B cell (primary cell): Measurements from ENCODE around the gene CNTN4. TPM values are rescaled to one million over a fixed set of nuclear protein-coding genes. Genes with fewer than 3 reads are reported as not detected.

Source experiments
- ATAC-seq: fragments of 200-7000 bp; cut with Tn5 transposase; one replicate; pipeline ENCODE4 v1.10.0; 2021; ENCODE audit warnings: low read depth, mild to moderate bottlenecking, moderate number of reproducible peaks, moderate library complexity
- CTCF ChIA-PET: fragments of 350-600 bp; sonication (Branson Sonifier 250); formaldehyde crosslinking; loops from one replicate; lab custom pipeline; 2021; ENCODE audit warnings: antibody characterized with exemption, inconsistent platforms; lab: Charles Lee
- POLR2A ChIA-PET: fragments of 350-600 bp; sonication (Branson Sonifier 250); formaldehyde crosslinking; loops from one replicate; lab custom pipeline; 2021; ENCODE audit warnings: antibody characterized with exemption; lab: Charles Lee
- DNase-seq: peaks from one replicate; pipeline ENCODE4 v3.0.0; 2013
- H2AFZ ChIP-seq: 2 replicates; pipeline ENCODE4 v1.6.1; 2012; ENCODE audit warnings: mild to moderate bottlenecking, low read depth, low read length; ENCODE audit not compliant: insufficient read depth, poor library complexity, severe bottlenecking
- H3K27ac ChIP-seq, 2 donors: 1 replicate in 1 of 2; 2 replicates in 1 of 2; pipeline ENCODE4 v1.5.1; 2012 to 2013; ENCODE audit warnings: low read length in 2 of 2, mild to moderate bottlenecking in 2 of 2, moderate library complexity in 1 of 2
- H3K27me3 ChIP-seq, 4 experiments: fragments of 200-600 bp in 1 of 4; sonication (generic) in 1 of 4; replicated peaks in 1 of 4; 1 replicate in 2 of 4; 2 replicates in 2 of 4; pipeline versions ENCODE4 v1.6.1 to v1.7.0; 2013 to 2016; ENCODE audit warnings: low read length in 3 of 4, mild to moderate bottlenecking in 2 of 4, mixed read lengths in 1 of 4, moderate library complexity in 1 of 4; ENCODE audit not compliant: insufficient read depth in 4 of 4, control insufficient read depth in 3 of 4; ENCODE audit errors: control extremely low read depth in 1 of 4
- H3K36me3 ChIP-seq, 2 experiments: replicated peaks in 1 of 2; 1 replicate in 1 of 2; 2 replicates in 1 of 2; pipeline versions ENCODE4 v1.6.1 to v1.7.1; 2013; ENCODE audit warnings: low read length in 1 of 2; ENCODE audit not compliant: insufficient read depth in 2 of 2, control insufficient read depth in 1 of 2; ENCODE audit errors: control extremely low read depth in 1 of 2, extremely low read depth in 1 of 2
- H3K4me1 ChIP-seq, 2 donors: fragments of 200-600 bp in 1 of 2; sonication (generic) in 1 of 2; 1 replicate in 1 of 2; 2 replicates in 1 of 2; pipeline versions ENCODE4 v1.5.1 to v1.6.1; 2013 to 2017; ENCODE audit warnings: low read length in 2 of 2; ENCODE audit not compliant: control insufficient read depth in 2 of 2, insufficient read depth in 2 of 2
- H3K4me2 ChIP-seq: replicated peaks from 2 replicates; pipeline ENCODE3; 2012; ENCODE audit warnings: mild to moderate bottlenecking, low read depth, low read length; ENCODE audit not compliant: poor library complexity, severe bottlenecking
- H3K4me3 ChIP-seq, 5 experiments: fragments of 200-600 bp in 1 of 5; sonication (generic) in 1 of 5; 1 replicate in 3 of 5; 2 replicates in 2 of 5; pipeline versions ENCODE4 v1.5.1 to v1.7.0; 2011 to 2016; ENCODE audit warnings: low read length in 4 of 5, mild to moderate bottlenecking in 4 of 5, low read depth in 2 of 5, control low read depth in 1 of 5, moderate library complexity in 1 of 5; ENCODE audit not compliant: insufficient read depth in 1 of 5; ENCODE audit errors: control extremely low read depth in 1 of 5, extremely low read depth in 1 of 5
- H3K79me2 ChIP-seq: fragments of 200-600 bp; sonication (generic); one replicate; pipeline ENCODE4 v1.6.0; 2016; ENCODE audit warnings: low read length; ENCODE audit not compliant: control insufficient read depth, insufficient read depth
- H3K9ac ChIP-seq: fragments of 200-600 bp; sonication (generic); 2 replicates; pipeline ENCODE4 v1.6.1; 2017; ENCODE audit warnings: mild to moderate bottlenecking, low read length, moderate library complexity
- H3K9me3 ChIP-seq, 3 donors: one replicate each; pipeline versions ENCODE4 v1.6.1 to v1.7.1; 2013; ENCODE audit warnings: low read length in 2 of 3; ENCODE audit not compliant: control insufficient read depth in 2 of 3, insufficient read depth in 1 of 3; ENCODE audit errors: control extremely low read depth in 1 of 3
- H4K20me1 ChIP-seq: 2 replicates; pipeline ENCODE4 v1.6.0; 2012; ENCODE audit warnings: mild to moderate bottlenecking, low read length; ENCODE audit not compliant: insufficient read depth, control insufficient read depth, poor library complexity, severe bottlenecking
- H3K27ac Mint-ChIP-seq: one replicate; pipeline ENCODE4 v1.8.0; 2021; ENCODE audit warnings: mixed read lengths
- H3K27me3 Mint-ChIP-seq: one replicate; pipeline ENCODE4 v1.8.0; 2021; ENCODE audit warnings: mixed read lengths
- H3K4me1 Mint-ChIP-seq: one replicate; pipeline ENCODE4 v1.8.0; 2021; ENCODE audit warnings: mixed read lengths
- H3K4me3 Mint-ChIP-seq: one replicate; pipeline ENCODE4 v1.8.0; 2021; ENCODE audit warnings: mixed read lengths
- H3K9me3 Mint-ChIP-seq: one replicate; pipeline ENCODE4 v1.8.0; 2022; ENCODE audit warnings: mixed read lengths; ENCODE audit not compliant: insufficient read depth
- EZH2 ChIP-seq: IDR thresholded peaks from 2 replicates; pipeline ENCODE4 v1.6.1; 2012; ENCODE audit warnings: borderline replicate concordance, low read depth, mild to moderate bottlenecking, moderate library complexity, low read length; ENCODE audit not compliant: insufficient read depth, poor library complexity, severe bottlenecking
- WGBS: methylation state at CpG from one replicate; pipeline ENCODE4 v1.1.5; 2013; ENCODE audit warnings: missing lambda C conversion rate; ENCODE audit not compliant: insufficient coverage; 5-methylcytosine and 5-hydroxymethylcytosine counted together
- intact Hi-C: fragments of 100-400 bp; cut with micrococcal nuclease; formaldehyde crosslinking; loops from one replicate; pipeline ENCODE4 v1.10.0; 2022
- polyA plus RNA-seq: library from polyadenylated mRNA; depleted of rRNA; stranded (reverse); fragments of >200 nt; gene quantifications from 2 replicates; pipeline ENCODE4 v1.2.3, GENCODE V29; 2012
- total RNA-seq, 2 donors: library from RNA; stranded (reverse); fragments of 120-200 nt in 1 of 2; gene quantifications; 1 replicate in 1 of 2; 2 replicates in 1 of 2; pipeline versions ENCODE4 v1.2.3 to v1.2.4, GENCODE V29; 2013 to 2022
- TF ChIP-seq, protein P1 (sequence below): fragments of 200-600 bp; IDR thresholded peaks from one replicate; pipeline ENCODE4 v1.8.0; 2022; ENCODE audit warnings: antibody characterized with exemption, mild to moderate bottlenecking

CNTN4 gene
- total and polyA plus RNA-seq, 2 donors (not counting 1 experiment from before 2014, with no cell fraction given): 0.05 TPM; not detected in 1

- Histone ChIP-seq H2AFZ (no peak overlapping the region), H3K9ac (no peak overlapping the region), H3K27ac (no peak overlapping the region), H3K4me1 (no peaks in the 10 kb centered on the region), H3K4me3 (no peak overlapping the region), H3K36me3 (no peaks in the 10 kb centered on the region), H4K20me1 (no peaks in the 10 kb centered on the region), H3K9me3 (no peaks in the 10 kb centered on the region), H3K27me3 (no peaks in the 10 kb centered on the region), H3K4me2 (no peak overlapping the region), H3K79me2 (no peaks in the 10 kb centered on the region)
- WGBS: 91% methylated on average over 4 of the region's 7 CpGs
- DNase-seq (no peak), ATAC-seq (no peak)
- ChIA-PET CTCF (no interaction called here), POLR2A (no interaction called here)
- no peaks in the 10 kb centered on the region for H3K4me1 Mint-ChIP-seq
- intact Hi-C loops: no loop called here
- TF ChIP-seq, protein P1, sequence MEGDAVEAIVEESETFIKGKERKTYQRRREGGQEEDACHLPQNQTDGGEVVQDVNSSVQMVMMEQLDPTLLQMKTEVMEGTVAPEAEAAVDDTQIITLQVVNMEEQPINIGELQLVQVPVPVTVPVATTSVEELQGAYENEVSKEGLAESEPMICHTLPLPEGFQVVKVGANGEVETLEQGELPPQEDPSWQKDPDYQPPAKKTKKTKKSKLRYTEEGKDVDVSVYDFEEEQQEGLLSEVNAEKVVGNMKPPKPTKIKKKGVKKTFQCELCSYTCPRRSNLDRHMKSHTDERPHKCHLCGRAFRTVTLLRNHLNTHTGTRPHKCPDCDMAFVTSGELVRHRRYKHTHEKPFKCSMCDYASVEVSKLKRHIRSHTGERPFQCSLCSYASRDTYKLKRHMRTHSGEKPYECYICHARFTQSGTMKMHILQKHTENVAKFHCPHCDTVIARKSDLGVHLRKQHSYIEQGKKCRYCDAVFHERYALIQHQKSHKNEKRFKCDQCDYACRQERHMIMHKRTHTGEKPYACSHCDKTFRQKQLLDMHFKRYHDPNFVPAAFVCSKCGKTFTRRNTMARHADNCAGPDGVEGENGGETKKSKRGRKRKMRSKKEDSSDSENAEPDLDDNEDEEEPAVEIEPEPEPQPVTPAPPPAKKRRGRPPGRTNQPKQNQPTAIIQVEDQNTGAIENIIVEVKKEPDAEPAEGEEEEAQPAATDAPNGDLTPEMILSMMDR: no peak
- TF ChIP-seq EZH2: no peak
- H3K27me3 Mint-ChIP-seq: peaks cover 7% of the 10 kb centered on the region
- no peak overlapping the region for H3K4me3 Mint-ChIP-seq
- no peak overlapping the region for H3K27ac Mint-ChIP-seq
- H3K9me3 Mint-ChIP-seq: peaks cover 3% of the 10 kb centered on the region
Observed at GRCh38 chr3:3005146-3005744, 906.6 kb downstream of the CNTN4 start.

DNA sequence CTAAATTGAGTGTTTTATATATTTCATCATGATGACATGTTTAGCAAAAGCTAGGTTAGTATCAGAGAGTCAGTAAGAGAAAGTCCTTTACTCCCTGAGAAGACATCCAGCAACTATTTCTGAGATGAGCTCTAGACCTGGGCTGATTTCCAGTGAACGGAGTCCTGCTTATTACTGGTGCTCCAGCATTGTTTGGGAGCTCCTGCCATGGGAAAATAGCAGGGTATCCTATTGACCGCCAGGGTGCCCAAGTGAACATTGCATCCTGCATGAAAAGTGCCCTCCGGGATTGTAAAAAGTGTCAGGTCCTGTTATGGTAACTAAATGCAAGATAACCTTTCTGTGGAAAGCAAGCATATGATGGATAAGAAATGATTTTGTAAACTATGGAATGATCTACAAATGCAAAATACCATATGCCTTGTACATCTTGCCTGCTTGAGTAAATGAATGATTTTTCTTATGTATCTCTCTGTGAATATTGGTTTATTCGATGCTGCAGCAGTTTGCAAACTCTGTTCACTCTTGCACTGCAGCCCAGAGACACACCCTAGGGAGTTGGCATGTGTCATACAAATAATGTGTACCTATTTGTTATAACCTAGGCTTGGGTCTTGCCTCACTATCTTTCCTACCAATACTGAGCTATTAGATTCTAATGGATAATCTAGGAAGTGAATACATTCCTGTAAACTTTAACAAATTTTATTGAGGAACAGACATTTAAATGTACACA, 914.8 kb downstream of the CNTN4 start:
- Histone ChIP-seq H3K4me3 (no peak overlapping the region), H3K9ac (no peak overlapping the region), H3K27me3 (peaks cover 0 to 8% (median 1%) of the 10 kb centered on the region in 4 experiments), H3K27ac (no peak overlapping the region), H3K4me1 (no peaks in the 10 kb centered on the region), H3K36me3 (no peaks in the 10 kb centered on the region), H4K20me1 (no peaks in the 10 kb centered on the region), H2AFZ (no peak overlapping the region), H3K4me2 (no peak overlapping the region), H3K79me2 (no peaks in the 10 kb centered on the region), H3K9me3 (no peaks in the 10 kb centered on the region)
- no peak for TF ChIP-seq EZH2
- TF ChIP-seq, protein P1: no peak
- peaks cover 41% of the 10 kb centered on the region for H3K27me3 Mint-ChIP-seq
- H3K9me3 Mint-ChIP-seq: peaks cover 3% of the 10 kb centered on the region
- ChIA-PET POLR2A (no interaction called here), CTCF (no interaction called here)
- H3K4me3 Mint-ChIP-seq: no peak overlapping the region
- ATAC-seq (no peak), DNase-seq (no peak)
- 100% methylated on average over 3 of the region's 4 CpGs for WGBS
- intact Hi-C loops: no loop called here
- H3K27ac Mint-ChIP-seq: no peak overlapping the region
- H3K4me1 Mint-ChIP-seq: no peaks in the 10 kb centered on the region
